HepG2 (cell line): ENCODE measurements around the gene HLA-DOA. TPM values are rescaled to one million over a fixed set of nuclear protein-coding genes. Genes with fewer than 3 reads are reported as not detected.

ENCODE experiments used
- AGO2 ChIP-seq: fragments of 200-400 bp; formaldehyde crosslinking; optimal IDR thresholded peaks from 2 replicates; pipeline ENCODE3; 2017; ENCODE audit warnings: mild to moderate bottlenecking, low read depth, low read length, moderate library complexity
- AHR ChIP-seq: IDR thresholded peaks from 2 replicates; pipeline ENCODE4 v1.6.1; 2018; ENCODE audit warnings: missing genetic modification reagents, missing compliant biosample characterization
- BCL3 ChIP-seq: sonication (generic); formaldehyde crosslinking; IDR thresholded peaks from 2 replicates; pipeline ENCODE4 v1.5.1; 2020; ENCODE audit warnings: mild to moderate bottlenecking, missing genetic modification reagents, moderate library complexity
- DR1 ChIP-seq: sonication (generic); formaldehyde crosslinking; IDR thresholded peaks from 2 replicates; pipeline ENCODE4 v1.8.0; 2021; ENCODE audit warnings: mild to moderate bottlenecking, missing genetic modification reagents, inconsistent platforms
- E2F5 ChIP-seq: sonication (generic); formaldehyde crosslinking; conservative IDR thresholded peaks from 2 replicates; pipeline ENCODE4 v1.4.0; 2020; ENCODE audit warnings: missing genetic modification reagents
- EP300 ChIP-seq, 3 experiments: sonication (generic) in 1 of 3; formaldehyde crosslinking in 1 of 3; IDR thresholded peaks; 2 replicates each; pipeline versions ENCODE4 v1.5.1 to v1.6.1; 2011 to 2020; ENCODE audit warnings: low read depth in 2 of 3, low read length in 2 of 3, borderline replicate concordance in 1 of 3, improper control_type of control experiment in 1 of 3, mild to moderate bottlenecking in 1 of 3, missing genetic modification reagents in 1 of 3, moderate library complexity in 1 of 3
- HBP1 ChIP-seq: IDR thresholded peaks from 2 replicates; pipeline ENCODE4 v1.6.1; 2016; ENCODE audit warnings: low read depth, control low read depth
- MED1 ChIP-seq: sonication (generic); formaldehyde crosslinking; IDR thresholded peaks from 2 replicates; pipeline ENCODE4 v1.4.0; 2020; ENCODE audit warnings: missing genetic modification reagents
- MLXIP ChIP-seq: sonication (generic); formaldehyde crosslinking; IDR thresholded peaks from 2 replicates; pipeline ENCODE4 v1.9.0; 2021; ENCODE audit warnings: missing genetic modification reagents, borderline replicate concordance
- POLR2AphosphoS5 ChIP-seq: IDR thresholded peaks from 2 replicates; pipeline ENCODE4 v1.6.1; 2012; ENCODE audit warnings: low read depth, low read length
- SIX1 ChIP-seq: sonication (generic); formaldehyde crosslinking; IDR thresholded peaks from 2 replicates; pipeline ENCODE4 v1.4.0; 2020; ENCODE audit warnings: missing genetic modification reagents, borderline replicate concordance
- SP1 ChIP-seq, 2 experiments: fragments of 450-650 bp in 1 of 2; sonication (generic) in 1 of 2; formaldehyde crosslinking in 1 of 2; IDR thresholded peaks; 2 replicates each; pipeline versions ENCODE4 v1.4.0 to v1.6.1; 2016 to 2020; ENCODE audit warnings: missing genetic modification reagents in 1 of 2
- SRSF9 ChIP-seq: fragments of 200-400 bp; formaldehyde crosslinking; IDR thresholded peaks from 2 replicates; pipeline ENCODE4 v1.6.1; 2018; ENCODE audit warnings: borderline replicate concordance, mild to moderate bottlenecking, low read depth, low read length; ENCODE audit not compliant: insufficient read depth, poor library complexity, severe bottlenecking
- ZBTB38 ChIP-seq: sonication (generic); formaldehyde crosslinking; IDR thresholded peaks from 2 replicates; pipeline ENCODE4 v1.5.1; 2020; ENCODE audit warnings: mild to moderate bottlenecking, missing genetic modification reagents
- ZNF124 ChIP-seq: sonication (generic); formaldehyde crosslinking; IDR thresholded peaks from 2 replicates; pipeline ENCODE4 v1.4.0; 2020; ENCODE audit warnings: missing genetic modification reagents
- ZNF329 ChIP-seq: sonication (generic); formaldehyde crosslinking; IDR thresholded peaks from 2 replicates; pipeline ENCODE4 v1.9.0; 2021; ENCODE audit warnings: low read depth, mild to moderate bottlenecking, missing genetic modification reagents
- ZNF335 ChIP-seq: sonication (generic); formaldehyde crosslinking; IDR thresholded peaks from 2 replicates; pipeline ENCODE4 v1.4.0; 2020; ENCODE audit warnings: missing genetic modification reagents
- ZNF503 ChIP-seq: sonication (generic); formaldehyde crosslinking; IDR thresholded peaks from 2 replicates; pipeline ENCODE4 v1.4.0; 2020; ENCODE audit warnings: missing genetic modification reagents
- ZNF510 ChIP-seq: sonication (generic); formaldehyde crosslinking; IDR thresholded peaks from 2 replicates; pipeline ENCODE4 v1.4.0; 2020; ENCODE audit warnings: low read depth, mild to moderate bottlenecking, missing genetic modification reagents
- ZNF644 ChIP-seq: IDR thresholded peaks from 2 replicates; pipeline ENCODE4 v1.6.1; 2016; ENCODE audit warnings: low read depth
- ZSCAN22 ChIP-seq: sonication (generic); formaldehyde crosslinking; IDR thresholded peaks from 2 replicates; pipeline ENCODE4 v1.4.0; 2020; ENCODE audit warnings: mild to moderate bottlenecking, missing genetic modification reagents
- polyA plus RNA-seq, 8 experiments: library from polyadenylated mRNA; depleted of rRNA in 3 of 8; stranded (reverse) in 7 of 8; unstranded in 1 of 8; fragments of >200 nt; fragmentation: Illumina TruSeq in 4 of 8; extraction: Trizol in 4 of 8; gene quantifications; 2 replicates each; pipeline versions ENCODE4 v1.2.1 to v1.2.3, GENCODE V29; 2011 to 2016; ENCODE audit warnings: low read depth in 4 of 8, missing spikeins in 1 of 8, mixed read lengths in 1 of 8; ENCODE audit not compliant: insufficient read depth in 1 of 8
- total RNA-seq, 5 experiments: library from RNA; depleted of rRNA; stranded (reverse); fragments of >200 nt; fragmentation: Illumina TruSeq; extraction: Trizol; gene quantifications; 2 replicates each; pipeline ENCODE4 v1.2.3, GENCODE V29; 2016; ENCODE audit warnings: low read depth in 1 of 5

HLA-DOA gene
- total and polyA plus RNA-seq, 2 of the 13 experiments (the other 11 are each of a cell fraction or from before 2014, with no cell fraction given): 0.03 to 0.09 TPM

DNA sequence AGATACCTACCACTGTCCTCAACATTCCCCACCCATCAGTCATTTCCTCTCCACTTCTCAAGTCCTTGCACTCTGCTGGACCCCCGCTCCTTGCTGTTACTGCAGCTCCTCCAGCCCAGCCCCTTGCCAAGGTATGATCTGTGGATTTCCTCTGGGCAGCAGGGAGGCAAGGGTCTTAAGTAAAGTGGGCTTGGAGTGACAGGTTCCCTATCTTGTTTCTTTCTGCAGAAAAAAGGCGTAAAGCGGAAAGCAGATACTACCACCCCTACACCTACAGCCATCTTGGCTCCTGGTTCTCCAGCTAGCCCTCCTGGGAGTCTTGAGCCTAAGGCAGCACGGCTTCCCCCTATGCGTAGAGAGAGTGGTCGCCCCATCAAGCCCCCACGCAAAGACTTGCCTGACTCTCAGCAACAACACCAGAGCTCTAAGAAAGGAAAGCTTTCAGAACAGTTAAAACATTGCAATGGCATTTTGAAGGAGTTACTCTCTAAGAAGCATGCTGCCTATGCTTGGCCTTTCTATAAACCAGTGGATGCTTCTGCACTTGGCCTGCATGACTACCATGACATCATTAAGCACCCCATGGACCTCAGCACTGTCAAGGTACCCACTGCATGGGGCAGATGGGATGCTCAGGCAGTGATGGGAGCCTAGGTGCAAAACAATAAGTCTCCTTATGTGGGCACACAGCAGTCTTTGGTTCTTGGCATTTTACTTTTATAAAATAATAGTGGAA, 32.9 kb downstream of the HLA-DOA start (continued):
- TF ChIP-seq ZNF503 (CRISPR knock-in tag): no peak
- TF ChIP-seq SRSF9: no peak
- TF ChIP-seq SP1 (IDR thresholded peaks at IDR 0.05): no peak
- TF ChIP-seq SP1 (CRISPR knock-in tag; IDR thresholded peaks at IDR 0.05): no peak
- TF ChIP-seq MLXIP: no peak
- no peak for TF ChIP-seq ZSCAN22 (CRISPR knock-in tag)
- no peak for TF ChIP-seq HBP1
- TF ChIP-seq EP300 (IDR thresholded peaks at IDR 0.05; ENCODE audit: low read depth in 2 of 2, low read length in 2 of 2): no peak
- TF ChIP-seq EP300 (CRISPR knock-in tag; IDR thresholded peaks at IDR 0.05; ENCODE audit: borderline replicate concordance): no peak
- peak; percentile 46 for TF ChIP-seq AGO2
- no peak for TF ChIP-seq AHR (CRISPR knock-in tag)
- no peak for TF ChIP-seq BCL3
- TF ChIP-seq ZBTB38 (CRISPR knock-in tag): 0 out of 2 replicates have a peak, but pooled peaks have one; percentile 33
- TF ChIP-seq ZNF329 (CRISPR knock-in tag): no peak
- no peak for TF ChIP-seq E2F5 (CRISPR knock-in tag)
- TF ChIP-seq ZNF124: no peak
- TF ChIP-seq POLR2AphosphoS5: peak; percentile 6; the same call in 1 of the 2 replicates
- peak; percentile 17; the same call in 1 of the 2 replicates for TF ChIP-seq DR1
- no peak for TF ChIP-seq ZNF510 (CRISPR knock-in tag)
- no peak for TF ChIP-seq ZNF335 (CRISPR knock-in tag)
- no peak for TF ChIP-seq MED1 (CRISPR knock-in tag)
- no peak for TF ChIP-seq ZNF644
- TF ChIP-seq SIX1: no peak
